ENCODE data around the gene TPRX2. TPM values are rescaled to one million over a fixed set of nuclear protein-coding genes. Genes with fewer than 3 reads are reported as not detected.

Gene TPRX2
- total and polyA plus RNA-seq, 2 of the 13 experiments (the other 11 are each of a cell fraction or from before 2014, with no cell fraction given), result not detected

GRCh38 chr19:47813304-47813994 lies 45.6 kb upstream of the TPRX2 start (continued):
- TF ChIP-seq KDM5B (CRISPR knock-in tag; IDR thresholded peaks at IDR 0.05; ENCODE audit: borderline replicate concordance) (no peak), SRSF1 (optimal IDR thresholded peaks at IDR 0.05; ENCODE audit: low read depth, low read length) (no peak), SRF (IDR thresholded peaks at IDR 0.05; ENCODE audit: low read depth, low read length) (no peak), KDM2A (CRISPR knock-in tag; IDR thresholded peaks at IDR 0.05; ENCODE audit: borderline replicate concordance, low read depth) (0 out of 2 replicates have a peak, but pooled peaks have one; percentile 38), TRIM22 (IDR thresholded peaks at IDR 0.05) (no peak), MXD4 (CRISPR knock-in tag; IDR thresholded peaks at IDR 0.05) (no peak), ZNF468 (CRISPR knock-in tag; IDR thresholded peaks at IDR 0.05) (no peak), ZNF674 (CRISPR knock-in tag; IDR thresholded peaks at IDR 0.05; ENCODE audit: low read depth) (no peak)
- TF ChIP-seq, protein P1, sequence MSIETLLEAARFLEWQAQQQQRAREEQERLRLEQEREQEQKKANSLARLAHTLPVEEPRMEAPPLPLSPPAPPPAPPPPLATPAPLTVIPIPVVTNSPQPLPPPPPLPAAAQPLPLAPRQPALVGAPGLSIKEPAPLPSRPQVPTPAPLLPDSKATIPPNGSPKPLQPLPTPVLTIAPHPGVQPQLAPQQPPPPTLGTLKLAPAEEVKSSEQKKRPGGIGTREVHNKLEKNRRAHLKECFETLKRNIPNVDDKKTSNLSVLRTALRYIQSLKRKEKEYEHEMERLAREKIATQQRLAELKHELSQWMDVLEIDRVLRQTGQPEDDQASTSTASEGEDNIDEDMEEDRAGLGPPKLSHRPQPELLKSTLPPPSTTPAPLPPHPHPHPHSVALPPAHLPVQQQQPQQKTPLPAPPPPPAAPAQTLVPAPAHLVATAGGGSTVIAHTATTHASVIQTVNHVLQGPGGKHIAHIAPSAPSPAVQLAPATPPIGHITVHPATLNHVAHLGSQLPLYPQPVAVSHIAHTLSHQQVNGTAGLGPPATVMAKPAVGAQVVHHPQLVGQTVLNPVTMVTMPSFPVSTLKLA (IDR thresholded peaks at IDR 0.05), result no peak
- TF ChIP-seq, protein P2, sequence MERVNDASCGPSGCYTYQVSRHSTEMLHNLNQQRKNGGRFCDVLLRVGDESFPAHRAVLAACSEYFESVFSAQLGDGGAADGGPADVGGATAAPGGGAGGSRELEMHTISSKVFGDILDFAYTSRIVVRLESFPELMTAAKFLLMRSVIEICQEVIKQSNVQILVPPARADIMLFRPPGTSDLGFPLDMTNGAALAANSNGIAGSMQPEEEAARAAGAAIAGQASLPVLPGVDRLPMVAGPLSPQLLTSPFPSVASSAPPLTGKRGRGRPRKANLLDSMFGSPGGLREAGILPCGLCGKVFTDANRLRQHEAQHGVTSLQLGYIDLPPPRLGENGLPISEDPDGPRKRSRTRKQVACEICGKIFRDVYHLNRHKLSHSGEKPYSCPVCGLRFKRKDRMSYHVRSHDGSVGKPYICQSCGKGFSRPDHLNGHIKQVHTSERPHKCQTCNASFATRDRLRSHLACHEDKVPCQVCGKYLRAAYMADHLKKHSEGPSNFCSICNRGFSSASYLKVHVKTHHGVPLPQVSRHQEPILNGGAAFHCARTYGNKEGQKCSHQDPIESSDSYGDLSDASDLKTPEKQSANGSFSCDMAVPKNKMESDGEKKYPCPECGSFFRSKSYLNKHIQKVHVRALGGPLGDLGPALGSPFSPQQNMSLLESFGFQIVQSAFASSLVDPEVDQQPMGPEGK (CRISPR knock-in tag; IDR thresholded peaks at IDR 0.05), result peak; percentile 39; the same call in 1 of the 2 replicates
